Activated naive CD4-positive, alpha-beta T cell treated with anti-CD3 and anti-CD28 coated beads, Interleukin-2, amount 50 U/mL, for 16 hours (primary cell): Measurements from ENCODE around the gene HPCAL1.

Experiments used
- DNase-seq: peaks from one replicate; pipeline ENCODE4 v3.0.0-alpha.2; 2020

Gene HPCAL1

DNA sequence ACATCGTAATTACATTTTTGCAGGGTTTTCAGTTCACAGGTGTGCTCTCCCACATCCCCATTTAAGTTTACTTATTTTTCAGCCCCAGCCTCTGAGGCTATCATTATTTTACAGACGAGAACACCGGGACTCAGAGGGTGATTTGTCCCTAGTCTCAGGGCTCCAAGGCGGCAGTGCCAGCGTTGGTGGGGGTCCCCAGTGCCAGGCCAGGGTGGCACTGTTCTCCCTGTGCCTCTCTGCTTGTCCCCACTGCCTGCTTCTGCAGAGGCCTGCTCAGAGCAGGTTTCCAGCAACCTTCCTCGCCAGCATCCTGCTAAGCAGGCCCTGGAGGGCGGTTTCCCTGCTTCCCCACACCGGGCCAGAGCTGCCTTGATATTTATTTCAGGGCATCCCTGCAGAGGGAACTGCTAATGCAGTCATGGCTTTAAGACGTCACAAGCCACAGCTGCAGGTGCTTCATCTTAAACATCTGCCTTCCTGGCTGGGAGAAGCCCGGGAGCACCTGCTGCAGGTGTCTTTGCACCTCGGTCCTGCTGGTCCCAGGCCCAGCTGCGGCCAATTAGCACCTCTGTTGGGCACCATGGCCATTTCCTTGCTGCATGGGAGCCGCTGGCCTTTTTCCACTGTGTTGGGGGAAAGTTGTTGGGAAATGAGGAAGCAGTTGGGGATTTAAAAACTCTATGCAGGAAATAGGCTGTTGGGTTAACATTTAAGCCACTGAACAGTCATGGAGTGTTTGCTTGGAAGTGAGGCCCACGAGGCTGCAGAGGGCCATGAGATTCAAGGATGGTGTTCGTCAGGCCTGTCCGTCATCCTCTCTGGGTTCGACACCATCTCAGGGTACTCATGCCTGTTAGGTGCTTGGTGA lies 22.8 kb downstream of the HPCAL1 start:
- no peak for DNase-seq

DNA sequence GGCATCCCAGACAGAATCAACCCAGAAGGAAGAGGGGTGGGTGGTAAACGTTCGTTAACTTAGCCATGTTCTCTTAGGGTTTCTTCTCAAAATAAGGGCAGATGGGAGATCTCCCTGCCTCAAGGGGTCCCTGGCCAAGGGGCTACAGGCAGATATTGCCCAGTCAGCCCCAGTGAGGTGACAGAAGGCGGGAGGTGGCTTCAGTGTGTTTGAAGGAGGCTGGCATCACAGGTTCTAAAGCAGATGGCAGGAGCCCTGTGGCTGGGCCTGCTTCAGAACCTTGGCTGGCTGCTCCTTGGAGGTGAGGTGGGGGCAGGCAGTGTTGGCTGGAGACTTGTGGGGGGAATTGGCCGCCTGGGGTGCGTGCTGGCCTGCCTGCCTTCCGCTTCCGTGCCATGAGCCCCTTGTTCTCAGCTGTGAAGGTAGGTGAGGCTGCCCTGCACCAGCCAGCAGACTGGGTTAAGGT lies 23.5 kb downstream of the HPCAL1 start:
- DNase-seq = no peak

DNA sequence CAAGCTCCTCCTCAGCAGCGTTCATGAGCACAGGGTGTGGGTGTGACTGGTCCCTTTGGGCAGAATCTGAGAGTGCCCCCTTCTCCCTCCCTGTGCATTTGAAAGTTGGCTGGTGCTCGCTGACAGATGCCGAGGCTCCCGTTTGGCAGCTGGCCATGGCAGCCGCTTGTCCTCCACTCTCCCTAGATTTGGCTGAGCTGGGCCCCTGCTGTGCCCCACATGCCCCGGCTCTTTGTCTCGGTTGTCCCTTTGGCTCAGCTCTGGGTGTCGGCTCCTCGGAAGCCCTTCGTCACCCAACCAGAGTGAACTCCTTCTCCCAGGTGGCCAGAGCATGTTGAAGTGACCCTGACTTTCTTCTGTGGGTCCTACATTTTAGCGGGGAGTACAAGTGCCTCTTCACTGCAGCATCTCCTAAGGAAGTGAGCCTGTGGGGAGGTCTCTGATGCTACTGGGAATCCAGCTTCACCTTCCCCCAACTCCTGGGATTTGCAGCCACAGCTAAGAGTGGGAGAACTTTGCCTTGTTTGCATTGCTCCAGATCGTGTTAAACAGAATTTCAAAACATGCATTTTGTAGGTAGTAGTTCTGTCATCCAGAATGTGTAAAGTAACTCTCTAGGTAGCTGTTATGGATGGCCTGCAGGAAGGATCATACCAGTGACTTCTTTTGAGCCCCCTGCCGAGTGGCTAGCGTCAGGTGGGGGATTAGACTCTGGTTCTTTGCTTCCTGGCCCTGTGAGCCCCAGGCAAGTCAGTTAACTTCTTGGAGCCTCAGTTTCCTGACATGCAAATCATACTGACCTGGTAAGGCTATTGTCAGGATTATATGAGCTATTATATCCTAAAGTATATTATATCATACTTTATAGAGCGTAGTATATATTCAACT lies 24.2 kb downstream of the HPCAL1 start:
- no peak for DNase-seq

DNA sequence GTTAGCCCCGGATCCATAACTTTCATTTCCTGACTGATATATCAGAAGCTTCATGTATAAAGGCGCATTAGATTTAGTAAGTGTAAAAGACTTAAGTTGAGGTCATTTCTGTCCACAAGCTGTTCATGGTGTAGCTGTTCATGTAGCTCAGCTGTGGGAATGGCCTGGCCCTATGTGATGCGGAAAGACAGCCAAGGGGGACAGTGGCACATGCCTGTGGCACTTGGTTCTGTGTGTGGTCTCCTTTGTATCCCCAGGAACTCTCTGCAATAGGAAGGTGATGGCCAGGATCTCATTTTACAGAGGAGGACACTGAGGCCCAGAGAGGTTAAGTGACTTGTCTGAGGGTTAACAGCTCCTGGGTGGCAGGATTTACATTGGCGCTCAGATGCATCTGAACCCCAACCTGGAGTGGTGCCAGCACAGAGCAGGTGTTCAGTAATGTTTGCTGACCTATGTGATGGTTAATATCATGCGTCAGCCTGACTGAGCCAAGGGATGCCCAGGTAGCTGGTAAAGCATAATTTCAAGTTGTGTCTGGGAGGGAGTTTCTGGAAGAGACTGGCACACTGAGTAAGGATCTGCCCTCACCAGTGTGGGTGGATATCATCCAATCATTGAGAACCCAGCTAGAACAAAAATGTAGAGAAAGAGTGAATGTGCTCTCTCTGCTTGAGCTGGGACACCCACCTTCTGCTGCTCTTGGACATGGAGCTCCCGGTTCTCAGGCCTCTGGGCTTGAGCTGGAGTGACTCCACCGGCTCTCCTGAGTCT lies 25.4 kb downstream of the HPCAL1 start:
- no peak for DNase-seq

DNA sequence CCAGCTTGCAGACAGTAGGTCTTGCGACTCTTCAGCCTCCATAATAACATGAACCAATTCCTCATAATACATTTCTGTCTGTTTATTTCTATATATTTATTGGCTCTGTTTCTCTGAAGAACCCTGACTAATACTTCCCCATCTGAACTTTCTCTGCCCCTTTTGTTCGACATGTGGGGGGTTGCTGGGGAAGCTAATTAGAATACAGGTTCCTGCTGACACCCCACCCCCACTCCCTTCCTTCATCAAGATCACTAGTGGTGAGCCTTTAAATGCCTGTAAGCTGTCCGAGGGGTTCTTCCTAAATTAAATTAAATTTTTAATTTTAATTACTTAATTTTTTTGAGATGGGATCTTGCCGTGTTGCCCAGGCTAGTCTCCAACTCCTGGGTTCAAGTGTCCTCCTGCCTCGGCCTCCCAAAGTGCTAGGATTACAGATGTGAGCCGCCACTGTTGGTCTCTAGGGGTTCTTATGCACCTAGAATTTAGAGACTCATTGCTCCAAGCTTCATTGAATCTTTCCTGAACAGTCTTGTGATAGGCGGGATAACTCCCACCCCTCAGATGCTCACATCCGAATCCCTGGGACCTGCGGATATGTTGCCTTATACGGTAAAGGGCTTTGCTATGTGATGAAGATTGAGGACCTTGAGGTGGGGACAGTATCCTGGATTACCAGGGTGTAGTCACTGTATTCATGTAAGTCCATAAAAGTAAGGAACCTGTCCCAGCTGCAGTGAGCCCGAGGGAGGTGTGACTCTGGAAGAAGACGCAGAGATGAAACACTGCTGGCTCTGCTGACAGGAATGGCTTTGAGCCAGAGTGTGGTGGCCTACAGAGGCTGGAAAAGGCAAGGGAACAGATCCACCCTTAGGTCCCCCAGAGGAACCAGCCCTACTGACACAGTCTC lies 26.2 kb downstream of the HPCAL1 start:
- DNase-seq = no peak

DNA sequence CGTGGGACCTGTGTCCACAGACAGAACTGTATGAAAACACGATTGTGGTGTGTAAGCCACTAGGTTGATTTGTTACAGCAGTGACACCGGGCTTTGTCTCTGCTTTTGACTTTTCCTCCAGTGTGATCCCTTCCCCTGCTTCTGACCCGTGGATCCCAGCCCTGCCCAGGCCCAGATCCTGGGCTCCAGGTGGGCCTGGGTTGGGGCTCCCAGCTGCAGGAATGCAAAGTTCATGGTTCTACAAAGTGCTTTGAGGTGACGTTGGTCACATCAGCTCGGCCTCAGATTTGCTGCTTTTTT lies 26.8 kb downstream of the HPCAL1 start:
- no peak for DNase-seq

DNA sequence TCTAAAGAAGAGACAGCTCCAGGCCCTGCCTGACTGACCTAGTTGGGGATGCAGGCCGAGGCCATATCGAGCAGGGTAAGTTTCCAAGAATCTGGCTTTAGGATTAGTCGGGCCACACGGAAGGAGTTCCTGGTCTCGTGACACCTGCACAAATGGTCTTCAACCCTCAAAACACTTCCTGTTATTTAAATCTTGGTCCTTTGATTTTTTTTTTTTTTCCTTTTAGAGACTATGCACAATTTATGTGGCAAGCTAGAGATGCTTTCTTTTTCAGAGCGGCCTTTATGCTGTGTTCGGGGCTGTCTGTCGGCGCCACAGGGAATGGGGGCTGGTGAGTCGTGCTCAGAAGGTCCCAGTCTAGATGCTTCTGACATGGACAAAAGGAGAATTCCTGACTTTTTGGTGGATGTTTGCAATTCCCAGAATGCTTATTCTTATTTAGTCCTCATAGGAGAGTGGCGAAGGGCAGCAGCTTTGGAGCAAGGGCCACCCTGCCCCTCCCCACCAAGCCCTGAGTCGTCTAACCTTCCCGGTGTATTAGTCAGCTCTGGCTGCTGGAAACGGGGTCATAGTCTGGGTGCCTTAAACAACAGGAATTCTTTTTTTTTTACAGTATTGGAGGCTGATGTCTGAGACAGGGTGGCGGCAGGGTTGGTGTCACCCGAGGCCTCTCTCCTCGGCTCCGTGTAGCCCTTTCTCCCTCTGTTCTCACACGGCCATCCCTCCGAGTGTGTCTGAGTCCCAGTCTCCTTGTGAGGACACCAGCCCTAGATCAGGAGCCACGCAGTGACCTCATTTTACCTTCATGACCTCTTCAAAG lies 27.4 kb downstream of the HPCAL1 start:
- DNase-seq = peak; percentile 30

DNA sequence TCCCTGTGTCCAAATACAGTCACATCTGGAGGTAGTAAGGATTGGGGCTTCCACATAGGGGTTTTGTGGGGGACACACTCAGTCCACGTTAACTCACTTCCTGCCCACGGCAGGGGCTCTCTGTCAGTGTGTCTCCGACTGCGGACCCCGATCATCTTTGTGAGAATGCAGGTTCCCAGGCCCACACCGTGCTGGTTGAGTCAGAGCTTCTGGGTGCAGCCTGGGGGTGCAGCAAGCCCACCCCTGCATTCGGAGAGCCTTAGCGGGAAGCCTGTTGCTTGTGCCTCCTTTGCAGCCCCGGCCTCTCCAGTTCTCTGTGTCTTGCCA lies 28.0 kb downstream of the HPCAL1 start:
- no peak for DNase-seq

DNA sequence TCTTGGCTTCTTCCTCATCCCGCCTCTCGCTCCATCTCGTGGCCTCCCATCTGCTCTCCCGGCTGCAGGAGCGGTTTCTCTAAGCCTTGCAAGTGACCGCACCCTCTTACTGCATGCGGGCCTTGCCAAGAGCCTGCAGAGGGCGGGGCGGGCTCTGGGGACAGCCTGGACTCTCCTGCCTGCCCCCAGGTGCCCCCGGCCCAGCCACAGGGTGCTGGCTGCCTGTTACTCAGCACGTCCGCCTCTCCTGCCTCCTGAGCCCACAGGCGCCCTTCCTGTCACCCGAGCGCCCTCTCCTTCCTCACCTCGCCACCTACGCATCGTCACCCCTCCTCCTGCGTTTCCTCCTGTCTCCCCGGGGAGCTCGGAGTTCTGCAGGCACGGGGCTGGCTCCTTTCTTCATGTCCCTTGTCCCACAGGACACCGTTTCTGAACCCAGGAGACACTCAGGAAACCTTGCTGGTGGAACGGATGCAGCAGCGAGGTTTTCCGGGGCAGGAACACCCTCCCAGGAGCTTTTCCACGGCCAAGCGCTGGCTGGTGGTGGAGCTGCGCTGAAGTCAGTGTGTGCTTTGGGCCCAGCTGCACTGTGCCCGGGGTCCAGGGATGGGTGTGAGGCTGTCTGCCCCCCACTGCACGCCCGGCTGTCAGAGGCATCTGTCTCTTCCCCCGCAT lies 28.5 kb downstream of the HPCAL1 start:
- peak; percentile 65 for DNase-seq

DNA sequence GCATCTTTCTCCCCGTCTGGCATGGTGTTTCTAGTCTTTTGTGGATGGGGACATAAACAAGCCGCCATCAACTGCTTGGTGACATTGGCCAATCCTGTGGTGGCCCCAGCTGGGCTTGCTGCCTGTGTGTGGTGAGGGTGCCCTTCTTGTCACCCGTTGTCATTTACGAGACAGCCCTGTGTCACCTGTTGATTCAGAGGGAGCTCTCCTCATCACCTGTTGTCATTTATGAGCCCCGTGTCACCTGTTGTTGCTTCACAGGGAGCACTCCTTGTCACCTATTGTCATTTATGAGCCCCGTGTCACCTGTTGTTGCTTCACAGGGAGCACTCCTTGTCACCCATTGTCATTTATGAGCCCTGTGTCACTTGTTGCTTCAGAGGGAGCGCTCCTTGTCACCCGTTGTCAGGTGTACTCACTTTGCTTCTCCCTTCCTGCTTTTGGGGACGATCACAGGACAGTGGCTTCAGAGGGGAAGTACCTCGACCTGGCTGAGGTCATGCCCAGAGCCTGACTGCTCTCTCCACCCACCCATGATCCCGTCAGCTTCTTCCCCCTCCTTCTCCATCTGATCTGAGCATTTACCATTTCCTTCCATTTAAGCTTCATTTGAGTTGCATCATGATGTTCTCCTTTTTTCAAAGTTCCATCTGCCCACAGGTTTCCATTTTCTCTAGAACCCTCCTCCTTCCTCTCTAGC lies 29.1 kb downstream of the HPCAL1 start:
- DNase-seq = peak; percentile 58

DNA sequence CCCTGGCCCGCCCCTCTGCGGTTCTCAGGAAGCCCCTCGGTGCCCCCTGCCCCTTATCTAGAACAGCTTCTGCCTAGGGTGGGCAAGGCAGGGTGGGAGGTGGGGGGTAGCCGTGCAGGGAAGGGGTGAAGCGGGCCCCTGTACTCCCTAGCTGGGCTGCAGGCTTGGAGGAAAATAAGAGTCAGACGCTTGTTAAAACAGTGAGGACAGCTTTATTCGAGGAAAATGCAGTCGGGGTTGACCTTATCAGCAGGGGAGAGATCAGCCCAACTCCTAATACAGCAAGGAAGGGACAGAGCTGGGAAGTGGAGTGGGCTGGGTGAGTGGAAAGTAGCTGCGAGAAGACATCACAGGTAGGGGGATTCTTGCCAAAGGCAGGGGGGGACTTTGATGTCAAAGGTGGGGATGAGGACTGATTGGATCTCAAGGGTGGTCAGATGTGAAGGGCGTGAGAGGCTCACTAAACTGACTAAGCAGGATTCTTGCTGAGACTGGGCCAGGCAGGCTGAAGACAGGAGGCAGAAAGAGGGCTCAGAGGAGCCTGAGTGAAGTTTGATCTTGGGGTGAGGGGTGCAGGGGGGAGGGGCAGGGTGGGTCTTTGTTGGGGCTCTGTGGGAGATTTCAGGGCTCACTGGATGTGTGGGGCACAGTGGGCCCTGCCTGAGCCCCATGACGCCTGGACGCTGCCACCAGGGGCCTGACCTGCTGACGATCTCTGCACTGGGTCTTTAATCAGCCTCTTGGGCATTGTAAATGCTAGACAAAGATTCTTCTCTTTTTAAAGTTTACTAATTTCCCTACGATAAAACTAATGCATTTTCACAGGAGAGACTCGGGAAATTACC lies 29.9 kb downstream of the HPCAL1 start:
- DNase-seq = peak; percentile 32

DNA sequence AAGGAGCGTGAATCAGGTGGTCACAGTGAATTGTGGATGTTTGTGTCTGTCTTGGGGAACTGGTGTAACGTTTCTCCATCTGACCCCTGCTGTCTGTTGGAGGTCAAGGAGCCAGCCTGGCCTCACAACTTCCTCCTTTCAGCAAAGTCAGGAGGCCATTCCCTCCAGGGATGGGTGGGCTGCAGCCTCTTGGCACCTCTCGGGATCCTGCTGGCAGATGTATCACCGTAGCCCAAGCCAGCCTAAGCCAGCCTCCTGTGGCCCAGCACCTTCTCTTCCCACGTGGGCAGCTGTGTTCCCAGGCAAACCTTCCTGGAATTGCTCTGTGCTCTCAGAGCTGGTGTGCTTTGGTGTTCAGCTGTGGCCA lies 30.5 kb downstream of the HPCAL1 start:
- no peak for DNase-seq

DNA sequence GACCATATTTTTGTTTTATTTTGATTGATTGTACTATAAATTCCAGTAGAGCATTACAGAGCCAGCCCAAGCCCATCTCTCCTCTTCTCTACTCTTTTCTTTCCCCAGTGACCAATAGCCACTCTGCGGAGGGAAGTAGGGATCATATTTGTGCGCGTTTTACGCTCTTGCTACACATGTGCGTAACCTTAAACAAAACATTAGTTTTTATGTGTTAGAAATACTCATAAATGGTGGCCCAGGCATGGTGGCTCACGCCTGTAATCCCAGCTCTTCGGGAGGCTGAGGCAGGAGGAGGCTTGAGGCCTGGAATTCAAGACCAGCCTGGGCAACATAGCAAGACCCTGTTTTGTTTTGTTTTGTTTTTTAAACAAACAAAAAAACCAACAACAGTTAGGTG lies 31.3 kb downstream of the HPCAL1 start:
- no peak for DNase-seq

DNA sequence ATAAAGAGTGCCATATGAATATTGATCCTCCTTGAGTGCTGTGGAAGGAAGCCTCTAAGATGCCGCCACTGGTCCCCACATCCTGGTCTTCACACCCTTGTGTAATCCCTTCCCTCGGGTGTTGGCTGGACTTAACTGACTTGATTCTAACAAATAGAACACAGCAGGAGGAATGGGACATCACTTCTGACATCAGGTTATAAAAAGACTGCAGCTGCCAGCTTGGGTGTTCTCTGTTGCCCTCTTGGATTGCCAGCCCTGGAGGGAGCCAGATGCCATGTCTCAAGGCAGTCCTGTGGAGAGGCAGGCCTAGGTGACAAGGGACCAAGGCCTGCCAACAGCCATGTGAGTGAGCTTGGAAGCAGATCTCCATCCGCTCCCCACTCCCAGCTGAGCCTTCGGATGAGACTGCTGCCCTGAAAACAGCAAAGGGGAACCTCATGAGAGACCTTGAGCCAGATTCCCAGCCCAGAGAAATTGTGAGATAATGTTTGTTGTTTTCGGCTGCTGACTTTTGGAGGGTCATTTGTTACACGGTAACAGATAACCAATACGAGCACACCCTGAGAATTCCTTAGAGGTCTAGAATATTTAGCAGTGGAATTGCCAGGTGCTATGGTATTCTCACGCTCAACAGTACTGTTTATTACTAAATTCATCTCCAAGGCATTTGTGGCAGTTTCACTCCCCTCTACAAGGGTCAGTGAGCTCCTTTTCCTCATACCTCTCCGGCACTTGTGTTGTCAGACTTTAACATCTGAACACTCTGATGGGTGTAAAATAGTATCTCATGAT lies 32.5 kb downstream of the HPCAL1 start:
- no peak for DNase-seq

DNA sequence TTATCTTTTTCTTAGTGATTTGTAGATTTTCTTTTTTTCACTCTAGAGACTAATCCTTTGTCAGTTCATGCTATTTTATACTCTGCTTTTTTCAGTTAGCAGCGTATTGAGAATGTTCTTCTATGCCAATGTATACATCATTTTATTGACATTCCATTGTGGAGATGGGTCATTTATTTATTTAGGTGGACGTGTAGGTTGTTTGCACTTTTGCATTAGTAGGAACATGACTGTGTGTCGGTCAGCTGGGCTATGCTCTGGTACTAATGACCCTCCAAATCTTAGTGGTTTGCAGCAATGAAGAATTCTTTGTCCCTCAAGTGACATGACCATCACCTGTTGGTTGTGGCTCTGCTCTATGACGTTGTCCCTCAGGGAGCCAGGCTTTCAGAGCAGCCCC lies 33.6 kb downstream of the HPCAL1 start:
- no peak for DNase-seq

DNA sequence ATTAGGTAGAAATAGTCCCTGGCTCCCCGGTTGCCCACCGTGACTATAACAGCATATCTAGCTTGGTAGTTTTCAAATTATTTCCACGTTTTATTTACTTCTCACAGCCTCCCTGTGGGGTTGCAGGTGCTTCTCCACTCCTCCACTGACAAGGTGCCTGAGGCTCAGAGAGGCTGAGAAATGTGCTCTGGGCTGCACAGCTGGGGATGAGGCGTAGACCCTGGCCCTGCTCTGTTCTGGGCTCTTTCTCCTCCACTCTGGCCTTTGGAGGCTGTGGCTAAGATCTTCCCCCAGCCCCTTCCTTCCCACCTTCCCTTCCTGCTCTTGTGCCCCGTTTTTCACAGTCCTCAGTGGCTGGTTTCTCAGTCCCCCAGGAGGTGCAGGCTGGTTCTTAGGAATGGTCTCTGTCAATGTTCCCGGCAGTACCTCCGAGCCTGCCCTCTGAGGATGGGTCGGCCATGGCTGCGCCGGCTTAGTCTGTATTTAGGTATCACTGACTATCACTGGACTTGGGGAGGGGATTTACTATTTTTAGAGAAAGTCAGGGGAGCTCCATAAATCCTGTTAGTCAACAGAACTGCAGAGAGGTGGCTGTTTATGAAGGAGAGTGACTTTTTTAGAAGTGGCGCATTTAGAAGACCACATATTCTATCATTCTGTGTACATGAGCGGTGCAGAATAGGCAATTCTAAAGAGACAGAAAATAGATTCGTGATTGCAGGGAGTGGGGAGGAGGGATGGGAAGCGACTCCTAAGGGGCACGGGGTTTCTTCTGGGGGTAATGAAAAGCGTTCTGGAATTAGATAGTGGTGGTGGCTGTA lies 35.0 kb downstream of the HPCAL1 start:
- DNase-seq = no peak
